Ishikawa (cell line): ENCODE data around the gene EML4.
A peak's percentile ranks its signal among the peaks of the same experiment; 100 is the strongest.

ENCODE experiments used
- CREB1 ChIP-seq: IDR thresholded peaks from 2 replicates; pipeline ENCODE4 v1.6.1; 2012; ENCODE audit warnings: low read depth
- EGR1 ChIP-seq: IDR thresholded peaks from 2 replicates; pipeline ENCODE4 v1.6.1; 2012
- EP300 ChIP-seq: IDR thresholded peaks from 2 replicates; pipeline ENCODE4 v1.6.1; 2012; ENCODE audit warnings: borderline replicate concordance
- NFIC ChIP-seq: IDR thresholded peaks from 2 replicates; pipeline ENCODE4 v1.6.1; 2012
- RAD21 ChIP-seq: IDR thresholded peaks from 2 replicates; pipeline ENCODE4 v1.6.1; 2012; ENCODE audit warnings: low read depth
- REST ChIP-seq: IDR thresholded peaks from 2 replicates; pipeline ENCODE4 v1.6.1; 2012; ENCODE audit warnings: low read depth, mild to moderate bottlenecking
- TAF1 ChIP-seq: IDR thresholded peaks from 2 replicates; pipeline ENCODE4 v1.6.1; 2012; ENCODE audit warnings: low read depth, mild to moderate bottlenecking
- USF1 ChIP-seq: IDR thresholded peaks from 2 replicates; pipeline ENCODE4 v1.6.1; 2012
- TF ChIP-seq, protein P1 (sequence below): IDR thresholded peaks from 2 replicates; pipeline ENCODE4 v1.6.1; 2012

DNA sequence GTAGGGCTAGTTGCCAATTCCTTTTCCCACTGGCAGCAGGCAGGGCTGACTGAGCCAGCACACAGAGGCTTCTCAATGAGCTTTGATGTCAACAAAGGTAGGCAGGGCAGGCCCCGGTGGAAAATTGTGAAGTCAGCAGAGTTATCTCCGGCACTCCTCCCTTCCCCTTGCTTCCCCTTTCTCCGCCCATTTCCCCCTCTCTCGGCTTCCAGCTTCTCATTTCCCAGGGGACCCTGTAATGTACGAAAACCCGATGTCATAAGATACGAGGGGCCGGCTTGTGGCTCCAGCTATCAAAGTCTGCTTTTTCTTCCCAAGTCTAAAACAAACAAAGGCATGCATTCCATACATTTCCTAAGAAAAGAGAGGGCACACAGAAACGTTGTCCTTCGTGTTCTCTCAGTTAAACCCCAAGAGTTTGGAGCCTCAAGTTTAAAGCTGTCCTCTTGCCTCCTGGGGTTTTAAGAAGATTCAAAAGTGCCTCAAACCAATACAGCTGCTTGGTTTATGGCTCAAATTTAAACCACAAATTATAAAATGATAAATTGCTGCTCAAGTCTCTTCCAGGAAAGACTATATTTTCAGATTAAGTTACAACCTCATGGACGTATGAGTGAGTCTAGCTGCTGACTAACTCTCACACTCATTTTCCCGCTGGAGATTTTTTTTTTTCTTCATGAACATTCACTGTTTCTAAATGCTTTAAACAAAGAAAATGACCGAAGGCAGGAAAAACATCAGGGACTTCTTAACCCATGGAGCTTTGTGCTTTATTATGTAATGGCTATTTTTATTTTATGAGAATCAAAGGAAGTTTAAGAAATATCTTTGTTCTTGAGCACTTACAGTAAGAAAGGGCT is 27.2 kb upstream of the EML4 start:
- TF ChIP-seq EGR1 (no peak), CREB1 (no peak), REST (no peak), USF1 (no peak), NFIC (peak; percentile 35), EP300 (no peak; the same call in 1 of the 2 replicates), TAF1 (no peak), RAD21 (no peak)
- TF ChIP-seq, protein P1, sequence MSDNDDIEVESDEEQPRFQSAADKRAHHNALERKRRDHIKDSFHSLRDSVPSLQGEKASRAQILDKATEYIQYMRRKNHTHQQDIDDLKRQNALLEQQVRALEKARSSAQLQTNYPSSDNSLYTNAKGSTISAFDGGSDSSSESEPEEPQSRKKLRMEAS = no peak
